Psoas muscle (tissue), 8 donors: ENCODE results near the gene DERA. TPM values are rescaled to one million over a fixed set of nuclear protein-coding genes. Genes with fewer than 3 reads are reported as not detected.

Experiments
- ATAC-seq, 4 donors: fragments of 200-7000 bp; cut with Tn5 transposase; one replicate each; pipeline ENCODE4 v1.9.1; 2020; ENCODE audit warnings: moderate library complexity in 3 of 4, mild to moderate bottlenecking in 2 of 4
- DNase-seq, 2 donors: peaks; one replicate each; pipeline ENCODE4 v3.0.0-alpha.2; 2020
- H3K27ac ChIP-seq: fragments of 200-600 bp; one replicate; pipeline ENCODE4 v1.8.0; 2022
- H3K27me3 ChIP-seq, 3 donors: fragments of 200-600 bp in 1 of 3; one replicate each; pipeline versions ENCODE4 v1.6.1 to v1.8.0; 2013 to 2022; ENCODE audit warnings: low read length in 2 of 3, mild to moderate bottlenecking in 2 of 3, moderate library complexity in 1 of 3; ENCODE audit not compliant: insufficient read depth in 3 of 3
- H3K36me3 ChIP-seq, 2 donors: fragments of 200-600 bp in 1 of 2; one replicate each; pipeline versions ENCODE4 v1.6.1 to v1.8.0; 2013 to 2022; ENCODE audit warnings: low read depth in 1 of 2, mild to moderate bottlenecking in 1 of 2, moderate library complexity in 1 of 2; ENCODE audit not compliant: insufficient read depth in 1 of 2
- H3K4me1 ChIP-seq: fragments of 200-600 bp; one replicate; pipeline ENCODE4 v1.8.0; 2022
- H3K4me3 ChIP-seq: fragments of 200-600 bp; one replicate; pipeline ENCODE4 v1.8.0; 2022; ENCODE audit warnings: mild to moderate bottlenecking
- H3K9me3 ChIP-seq: fragments of 200-600 bp; one replicate; pipeline ENCODE4 v1.8.0; 2022
- WGBS, 3 donors: extraction: QIAGEN DNeasy Blood & Tissue Kit; methylation state at CpG; one replicate each; pipeline versions ENCODE4 v1.1.6 to v1.1.7; 2013; 5-methylcytosine and 5-hydroxymethylcytosine counted together
- intact Hi-C, 2 donors: fragments of 100-400 bp; cut with DNase I; formaldehyde crosslinking; loops; one replicate each; pipeline versions ENCODE4 v1.11.0 to v1.14.2; 2022
- polyA plus RNA-seq, 3 donors: library from polyadenylated mRNA; stranded (reverse); fragments of 200-250 nt; gene quantifications; one replicate each; pipeline ENCODE4 v1.2.3, GENCODE V29; 2013
- total RNA-seq, 4 donors: library from RNA; stranded (reverse); fragmentation: NEBNext Ultra II Directional in 2 of 4; extraction: Animal tissue kit (Norgen Biotek cat#: 25700) in 2 of 4; gene quantifications; one replicate each; pipeline versions ENCODE4 v1.2.1 to v1.2.4, GENCODE V29; 2021 to 2023
- TF ChIP-seq, protein P1 (sequence below): fragments of 200-600 bp; IDR thresholded peaks from one replicate; pipeline ENCODE4 v1.8.0; 2022; ENCODE audit warnings: antibody characterized with exemption
- donor health status: healthy with polysubstance abuse.
- donor health status: DM: no; HTN: no; CAD: no; lungs with moderate emphysema.
- donor health status: Bipolar disorder and iron deficiency.
- donor health status: healthy.
- donor health status: DM: yes; HTN: yes; CAD: no.
- donor health status: DM: no; HTN: no; CAD: no.
- donor health status: DM: no; HTN: no; CAD: no.
- donor health status: DM: yes; HTN: yes; CAD: no.

DERA gene
- total and polyA plus RNA-seq, 7 donors: 14.3 to 31.5 (median 19.8) TPM

DNA sequence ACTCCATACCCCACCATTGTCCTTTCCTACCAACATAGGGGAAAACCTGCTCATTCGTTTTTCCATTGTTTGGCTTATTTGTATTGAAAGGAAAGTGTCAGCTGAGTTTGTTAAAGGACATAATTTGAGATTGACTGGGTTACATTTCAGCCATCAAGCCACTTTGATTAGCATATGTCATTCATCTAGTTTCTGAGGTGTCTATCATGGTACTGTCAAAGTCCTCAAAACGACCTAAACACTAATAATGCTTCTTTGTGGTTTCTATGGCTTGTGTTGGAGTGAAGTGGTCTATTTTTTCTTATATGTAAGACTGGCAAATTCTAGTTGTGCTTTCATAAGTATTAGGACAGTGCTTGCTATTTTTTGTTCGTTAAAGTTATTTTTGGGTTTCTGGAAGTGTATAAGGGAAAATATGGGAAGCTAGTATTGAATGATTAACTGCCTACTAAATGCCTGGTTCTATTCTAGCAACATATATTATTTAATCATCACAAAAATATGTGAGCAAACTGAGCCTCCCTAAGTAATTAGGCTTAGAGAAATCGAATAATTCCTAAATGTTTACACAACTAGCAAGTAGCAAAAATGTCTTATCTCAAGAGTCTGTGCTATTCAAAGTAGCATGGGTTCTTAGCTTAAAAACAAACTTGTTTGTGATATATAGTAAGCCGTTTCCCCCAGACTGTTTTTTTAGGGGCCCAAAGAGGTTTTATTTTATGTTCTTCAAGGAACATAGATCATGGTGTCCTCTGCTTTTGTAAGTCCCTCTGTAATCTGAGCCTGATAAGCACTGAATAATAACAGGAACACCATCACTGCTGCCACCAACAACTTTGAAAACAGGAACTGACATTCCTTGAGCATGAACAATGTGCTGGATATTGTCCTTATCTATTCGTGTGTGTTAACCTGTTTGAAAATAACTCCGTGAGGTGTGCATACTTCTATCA lies 67.1 kb downstream of the DERA start:
- ATAC-seq: peak; percentile 75 to 83 (median 80)
- DNase-seq: no peak
- Histone ChIP-seq H3K4me1 (peaks cover 6% of the 10 kb centered on the region), H3K27ac (peak overlapping the region; percentile 44), H3K4me3 (no peak overlapping the region), H3K27me3 (no peaks in the 10 kb centered on the region), H3K36me3 (peaks cover 0 to 4% of the 10 kb centered on the region in 2 donors), H3K9me3 (no peaks in the 10 kb centered on the region)
- intact Hi-C loops: no loop called here
- 55 to 59% (median 56%) methylated on average over 7 of the region's 7 CpGs for WGBS, 3 donors
- TF ChIP-seq, protein P1, sequence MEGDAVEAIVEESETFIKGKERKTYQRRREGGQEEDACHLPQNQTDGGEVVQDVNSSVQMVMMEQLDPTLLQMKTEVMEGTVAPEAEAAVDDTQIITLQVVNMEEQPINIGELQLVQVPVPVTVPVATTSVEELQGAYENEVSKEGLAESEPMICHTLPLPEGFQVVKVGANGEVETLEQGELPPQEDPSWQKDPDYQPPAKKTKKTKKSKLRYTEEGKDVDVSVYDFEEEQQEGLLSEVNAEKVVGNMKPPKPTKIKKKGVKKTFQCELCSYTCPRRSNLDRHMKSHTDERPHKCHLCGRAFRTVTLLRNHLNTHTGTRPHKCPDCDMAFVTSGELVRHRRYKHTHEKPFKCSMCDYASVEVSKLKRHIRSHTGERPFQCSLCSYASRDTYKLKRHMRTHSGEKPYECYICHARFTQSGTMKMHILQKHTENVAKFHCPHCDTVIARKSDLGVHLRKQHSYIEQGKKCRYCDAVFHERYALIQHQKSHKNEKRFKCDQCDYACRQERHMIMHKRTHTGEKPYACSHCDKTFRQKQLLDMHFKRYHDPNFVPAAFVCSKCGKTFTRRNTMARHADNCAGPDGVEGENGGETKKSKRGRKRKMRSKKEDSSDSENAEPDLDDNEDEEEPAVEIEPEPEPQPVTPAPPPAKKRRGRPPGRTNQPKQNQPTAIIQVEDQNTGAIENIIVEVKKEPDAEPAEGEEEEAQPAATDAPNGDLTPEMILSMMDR: no peak

DNA sequence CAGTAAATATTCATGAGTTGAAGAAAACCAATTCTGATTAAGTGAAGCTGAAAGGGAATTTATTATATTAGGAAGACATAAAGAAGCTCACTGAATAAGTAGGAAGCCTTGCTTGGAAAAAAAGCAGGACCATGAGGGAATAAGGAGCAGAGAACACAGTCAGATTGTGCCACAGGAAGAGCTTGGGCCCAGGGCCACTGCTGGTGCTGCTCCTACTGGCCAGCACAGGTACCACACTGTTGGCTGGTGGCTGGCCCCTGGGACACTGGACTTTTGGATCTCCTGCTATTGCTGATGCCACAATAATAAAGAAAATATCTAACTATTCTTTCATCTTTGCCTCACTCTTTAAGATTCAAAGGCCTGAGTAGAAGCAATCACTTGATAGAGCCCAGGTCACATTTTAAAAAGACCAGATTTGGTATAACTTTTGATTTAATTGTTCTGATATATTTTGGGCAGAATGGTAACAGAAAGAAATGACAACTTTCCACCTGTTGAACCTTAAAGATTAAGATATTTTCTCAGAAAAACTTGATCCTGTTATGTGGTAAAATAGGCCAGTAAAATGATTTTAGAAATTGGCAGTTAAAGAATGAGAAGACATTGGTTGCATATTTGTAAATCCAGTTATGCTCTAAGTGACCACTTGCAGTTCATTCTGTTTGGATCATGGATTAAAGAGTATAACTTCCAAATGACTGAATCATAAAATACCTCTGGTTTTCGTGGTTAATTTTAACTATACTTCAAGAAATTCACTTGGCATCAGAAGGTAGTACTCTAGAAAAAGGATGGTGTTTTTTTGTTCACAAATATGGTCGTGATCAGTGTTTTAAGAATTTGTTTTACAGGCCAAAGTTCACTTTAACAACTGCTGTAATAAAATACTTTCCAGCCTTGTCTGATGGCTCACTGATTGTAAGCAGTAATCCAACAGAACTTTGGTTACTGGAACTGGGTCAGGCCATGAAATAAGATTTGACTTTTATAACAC lies 68.3 kb downstream of the DERA start:
- intact Hi-C loops: no loop called here
- Histone ChIP-seq H3K4me1 (peaks cover 6% of the 10 kb centered on the region), H3K9me3 (no peaks in the 10 kb centered on the region), H3K36me3 (peaks cover 0 to 11% of the 10 kb centered on the region in 2 donors), H3K27me3 (no peaks in the 10 kb centered on the region), H3K4me3 (no peak overlapping the region), H3K27ac (peak overlapping the region; percentile 44)
- 40 to 56% (median 47%) methylated on average over 2 of the region's 2 CpGs for WGBS, 3 donors
- TF ChIP-seq, protein P1: peak; percentile 50
- no peak for DNase-seq
- peak; percentile 65 to 87 (median 80) for ATAC-seq

DNA sequence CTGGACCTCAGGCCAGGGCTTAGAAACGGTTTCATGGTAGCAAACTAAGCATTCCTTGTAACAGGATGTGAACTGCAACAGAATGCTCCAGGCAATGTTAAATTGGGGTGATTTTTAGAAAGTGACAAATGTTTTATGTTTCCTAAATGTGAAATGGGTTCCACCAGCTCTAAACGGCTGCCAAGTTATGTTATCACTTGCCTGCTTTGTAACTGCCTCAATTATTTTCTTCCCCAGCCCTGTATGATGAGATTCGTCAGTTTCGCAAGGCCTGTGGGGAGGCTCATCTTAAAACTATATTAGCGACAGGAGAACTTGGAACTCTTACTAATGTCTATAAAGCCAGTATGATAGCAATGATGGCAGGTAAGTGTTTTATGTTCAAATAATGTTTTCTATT lies 70.9 kb downstream of the DERA start:
- no peaks in the 10 kb centered on the region for H3K9me3 ChIP-seq
- no peak overlapping the region for H3K4me3 ChIP-seq
- TF ChIP-seq, protein P1: no peak
- DNase-seq: no peak
- H3K27ac ChIP-seq: no peak overlapping the region
- peaks cover 0 to 17% of the 10 kb centered on the region in 2 donors for H3K36me3 ChIP-seq
- intact Hi-C loops: no loop called here
- WGBS, 3 donors: 74 to 87% (median 78%) methylated on average over 5 of the region's 5 CpGs
- no peak for ATAC-seq
- no peaks in the 10 kb centered on the region for H3K27me3 ChIP-seq
- H3K4me1 ChIP-seq: peaks cover 6% of the 10 kb centered on the region

DNA sequence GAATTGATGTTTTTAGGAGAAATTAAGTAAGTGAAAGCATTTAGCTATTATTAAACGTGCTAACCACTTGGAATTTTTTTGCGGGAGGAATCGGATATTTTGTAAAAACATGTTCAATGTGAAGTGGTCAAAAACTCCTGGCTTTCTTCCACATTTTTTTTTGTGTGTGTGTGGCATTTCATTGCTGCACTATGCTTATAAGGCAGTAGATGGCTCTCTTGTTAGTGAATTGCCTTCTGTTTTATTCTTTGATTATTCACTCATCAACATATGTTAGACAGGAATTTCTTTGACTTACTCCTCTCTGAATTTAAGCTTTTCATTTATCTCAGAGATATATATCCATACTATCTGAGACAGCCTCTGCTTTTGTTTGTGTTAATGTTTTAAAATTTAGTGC lies 71.3 kb downstream of the DERA start:
- ATAC-seq: no peak
- intact Hi-C loops: no loop called here
- WGBS, 3 donors: 38 to 61% (median 52%) methylated on average over 3 of the region's 3 CpGs
- Histone ChIP-seq H3K9me3 (no peaks in the 10 kb centered on the region), H3K4me1 (peaks cover 6% of the 10 kb centered on the region), H3K27ac (no peak overlapping the region), H3K27me3 (no peaks in the 10 kb centered on the region), H3K36me3 (peaks cover 0 to 13% of the 10 kb centered on the region in 2 donors), H3K4me3 (no peak overlapping the region)
- TF ChIP-seq, protein P1: peak; percentile 42
- DNase-seq: no peak
